DND-41 (cell line): ENCODE results near the gene RAI1.

Experiments
- ATAC-seq: fragments of 200-7000 bp; cut with Tn5 transposase; 3 replicates; pipeline ENCODE4 v1.9.1; 2021; ENCODE audit warnings: low read depth; ENCODE audit not compliant: insufficient read depth
- DNase-seq: peaks from one replicate; pipeline ENCODE4 v3.0.0-alpha.2; 2020
- H2AFZ ChIP-seq: 2 replicates; pipeline ENCODE4 v1.6.0; 2012; ENCODE audit warnings: low read depth, low read length
- H3K27ac ChIP-seq: 2 replicates; pipeline ENCODE4 v1.5.1; 2012; ENCODE audit warnings: low read length, inconsistent platforms
- H3K27me3 ChIP-seq: fragments of 200-600 bp; sonication (generic); 2 replicates; pipeline ENCODE4 v1.6.0; 2012; ENCODE audit warnings: low read length, mild to moderate bottlenecking, inconsistent platforms; ENCODE audit not compliant: insufficient read depth, poor library complexity
- H3K36me3 ChIP-seq: 2 replicates; pipeline ENCODE4 v1.5.1; 2012; ENCODE audit warnings: low read length, inconsistent platforms; ENCODE audit not compliant: insufficient read depth
- H3K4me1 ChIP-seq: 2 replicates; pipeline ENCODE4 v1.5.1; 2012; ENCODE audit warnings: mild to moderate bottlenecking, low read length; ENCODE audit not compliant: insufficient read depth
- H3K4me2 ChIP-seq: 2 replicates; pipeline ENCODE4 v1.6.0; 2012; ENCODE audit warnings: mild to moderate bottlenecking, moderate library complexity, low read length, inconsistent platforms; ENCODE audit not compliant: insufficient read depth
- H3K4me3 ChIP-seq, 2 experiments: fragments of 200-600 bp in 1 of 2; shearing (Covaris generic) in 1 of 2; 2 replicates each; pipeline ENCODE4 v1.5.1; 2012 to 2016; ENCODE audit warnings: inconsistent platforms in 2 of 2, low read length in 2 of 2, mild to moderate bottlenecking in 2 of 2, low read depth in 1 of 2, moderate library complexity in 1 of 2
- H3K79me2 ChIP-seq: 2 replicates; pipeline ENCODE4 v1.6.0; 2012; ENCODE audit warnings: low read length, inconsistent platforms; ENCODE audit not compliant: insufficient read depth
- H3K9ac ChIP-seq: 2 replicates; pipeline ENCODE4 v1.6.0; 2012; ENCODE audit warnings: low read depth, mild to moderate bottlenecking, inconsistent platforms, low read length, moderate library complexity
- H3K9me3 ChIP-seq: 2 replicates; pipeline ENCODE4 v1.5.1; 2012; ENCODE audit warnings: low read length, moderate library complexity, mild to moderate bottlenecking, inconsistent platforms; ENCODE audit not compliant: insufficient read depth, severe bottlenecking
- H4K20me1 ChIP-seq: 2 replicates; pipeline ENCODE4 v1.6.0; 2012; ENCODE audit warnings: low read length; ENCODE audit not compliant: insufficient read depth
- EZH2 ChIP-seq: IDR thresholded peaks from 3 replicates; pipeline ENCODE4 v1.6.1; 2012; ENCODE audit warnings: borderline replicate concordance, low read depth, mild to moderate bottlenecking, moderate library complexity, low read length, inconsistent platforms; ENCODE audit not compliant: severe bottlenecking
- TF ChIP-seq, protein P1 (sequence below): IDR thresholded peaks from 2 replicates; pipeline ENCODE4 v1.5.1; 2012; ENCODE audit warnings: borderline replicate concordance, low read length, moderate library complexity, mild to moderate bottlenecking; ENCODE audit not compliant: poor library complexity, severe bottlenecking; ENCODE audit errors: extremely low read depth

Gene RAI1

DNA sequence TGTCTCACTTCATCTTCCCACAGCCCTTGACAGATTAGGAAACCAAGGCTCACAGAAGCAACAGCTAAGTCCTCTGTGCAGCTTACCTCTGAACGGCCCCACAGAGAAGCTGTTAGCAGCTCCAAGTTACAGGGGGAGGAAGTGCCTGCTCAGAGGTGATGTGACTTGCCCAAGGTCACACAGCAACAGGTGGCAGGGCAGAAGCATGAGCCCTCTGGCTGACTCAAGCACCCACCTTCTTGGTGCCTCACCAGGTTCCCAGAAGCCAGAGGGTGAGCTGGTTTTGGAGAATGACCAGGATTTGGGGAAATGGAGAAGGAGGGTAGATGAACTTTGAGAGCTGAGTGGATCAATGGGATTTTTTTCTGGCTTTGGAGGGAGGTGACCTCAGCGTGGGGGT lies 14.0 kb upstream of the RAI1 start:
- peaks cover 11% of the 10 kb centered on the region for H3K4me1 ChIP-seq
- no peaks in the 10 kb centered on the region for H3K79me2 ChIP-seq
- no peak overlapping the region for H3K9ac ChIP-seq
- no peak overlapping the region for H3K4me3 ChIP-seq
- no peak overlapping the region for H3K4me2 ChIP-seq
- DNase-seq = no peak
- TF ChIP-seq, protein P1, sequence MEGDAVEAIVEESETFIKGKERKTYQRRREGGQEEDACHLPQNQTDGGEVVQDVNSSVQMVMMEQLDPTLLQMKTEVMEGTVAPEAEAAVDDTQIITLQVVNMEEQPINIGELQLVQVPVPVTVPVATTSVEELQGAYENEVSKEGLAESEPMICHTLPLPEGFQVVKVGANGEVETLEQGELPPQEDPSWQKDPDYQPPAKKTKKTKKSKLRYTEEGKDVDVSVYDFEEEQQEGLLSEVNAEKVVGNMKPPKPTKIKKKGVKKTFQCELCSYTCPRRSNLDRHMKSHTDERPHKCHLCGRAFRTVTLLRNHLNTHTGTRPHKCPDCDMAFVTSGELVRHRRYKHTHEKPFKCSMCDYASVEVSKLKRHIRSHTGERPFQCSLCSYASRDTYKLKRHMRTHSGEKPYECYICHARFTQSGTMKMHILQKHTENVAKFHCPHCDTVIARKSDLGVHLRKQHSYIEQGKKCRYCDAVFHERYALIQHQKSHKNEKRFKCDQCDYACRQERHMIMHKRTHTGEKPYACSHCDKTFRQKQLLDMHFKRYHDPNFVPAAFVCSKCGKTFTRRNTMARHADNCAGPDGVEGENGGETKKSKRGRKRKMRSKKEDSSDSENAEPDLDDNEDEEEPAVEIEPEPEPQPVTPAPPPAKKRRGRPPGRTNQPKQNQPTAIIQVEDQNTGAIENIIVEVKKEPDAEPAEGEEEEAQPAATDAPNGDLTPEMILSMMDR = no peak
- TF ChIP-seq EZH2 = no peak
- no peaks in the 10 kb centered on the region; the same call in 1 of the 2 replicates for H4K20me1 ChIP-seq
- no peak for ATAC-seq
- H3K9me3 ChIP-seq = no peaks in the 10 kb centered on the region
- H3K36me3 ChIP-seq = no peaks in the 10 kb centered on the region
- H3K27ac ChIP-seq = no peak overlapping the region
- peaks cover 7% of the 10 kb centered on the region for H3K27me3 ChIP-seq
- no peak overlapping the region for H2AFZ ChIP-seq

DNA sequence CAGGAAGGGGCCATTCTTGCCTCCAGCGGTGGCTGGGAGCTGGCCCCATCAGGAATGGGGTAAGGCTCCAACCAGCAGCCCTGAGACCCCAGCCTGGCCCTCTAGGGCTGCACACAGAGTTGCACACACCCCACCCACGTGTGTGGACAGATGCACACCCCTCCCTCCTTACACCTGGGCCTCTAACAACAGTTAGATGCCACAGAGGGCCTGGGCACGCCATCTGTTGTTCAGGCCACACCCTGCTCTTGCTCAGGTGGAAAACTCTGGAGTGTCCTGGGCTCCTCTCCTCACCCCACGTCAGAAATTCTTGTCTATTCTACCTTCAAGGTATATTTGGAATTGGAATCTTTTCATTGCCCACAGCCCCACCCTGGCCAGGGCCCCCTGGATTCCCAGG lies 13.3 kb upstream of the RAI1 start:
- DNase-seq (no peak), ATAC-seq (no peak)
- no peaks in the 10 kb centered on the region for H3K36me3 ChIP-seq
- H3K4me3 ChIP-seq = no peak overlapping the region
- no peaks in the 10 kb centered on the region for H3K79me2 ChIP-seq
- no peaks in the 10 kb centered on the region for H3K9me3 ChIP-seq
- no peaks in the 10 kb centered on the region; the same call in 1 of the 2 replicates for H4K20me1 ChIP-seq
- H3K4me2 ChIP-seq = no peak overlapping the region
- H3K9ac ChIP-seq = no peak overlapping the region
- no peak overlapping the region for H2AFZ ChIP-seq
- peaks cover 7% of the 10 kb centered on the region for H3K27me3 ChIP-seq
- H3K4me1 ChIP-seq = peaks cover 10% of the 10 kb centered on the region
- TF ChIP-seq, protein P1 = no peak
- no peak for TF ChIP-seq EZH2
- H3K27ac ChIP-seq = no peak overlapping the region

DNA sequence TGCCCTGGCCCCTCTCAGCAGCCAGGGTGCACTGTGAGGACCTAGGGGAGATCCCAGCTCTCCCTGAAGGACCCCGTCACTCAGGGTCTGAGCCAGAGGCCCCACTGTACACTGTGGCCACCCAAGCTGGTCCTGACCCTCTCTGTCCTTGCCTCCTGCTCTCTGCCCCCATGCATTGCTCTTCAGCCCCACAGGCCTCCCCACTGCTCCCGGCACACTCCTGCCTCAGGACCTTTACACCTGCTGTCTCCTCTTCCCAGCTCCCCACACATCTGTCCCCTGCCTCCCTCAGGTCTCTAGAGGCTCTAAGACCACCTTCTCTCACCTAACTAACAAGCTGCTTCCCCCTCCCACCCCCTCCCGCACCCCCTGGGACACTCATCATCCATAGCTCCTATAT lies 12.9 kb upstream of the RAI1 start:
- no peak overlapping the region for H3K9ac ChIP-seq
- no peak overlapping the region for H3K4me3 ChIP-seq
- no peak for DNase-seq
- H2AFZ ChIP-seq = no peak overlapping the region
- peaks cover 6% of the 10 kb centered on the region for H3K4me1 ChIP-seq
- ATAC-seq = no peak
- H3K27ac ChIP-seq = no peak overlapping the region
- no peaks in the 10 kb centered on the region; the same call in 1 of the 2 replicates for H4K20me1 ChIP-seq
- H3K9me3 ChIP-seq = no peaks in the 10 kb centered on the region
- no peak overlapping the region for H3K4me2 ChIP-seq
- H3K79me2 ChIP-seq = no peaks in the 10 kb centered on the region
- TF ChIP-seq EZH2 = no peak
- TF ChIP-seq, protein P1 = no peak
- no peaks in the 10 kb centered on the region for H3K36me3 ChIP-seq
- H3K27me3 ChIP-seq = peaks cover 7% of the 10 kb centered on the region
